Measurements from ENCODE around the gene PAM. TPM values are rescaled to one million over a fixed set of nuclear protein-coding genes. Genes with fewer than 3 reads are reported as not detected.
A peak's percentile ranks its signal among the peaks of the same experiment; 100 is the strongest.

PAM gene
- total and polyA plus RNA-seq, 2 of the 13 experiments (the other 11 are each of a cell fraction or from before 2014, with no cell fraction given): 20.2 to 79.1 TPM

- TF ChIP-seq PHF20 (CRISPR knock-in tag; IDR thresholded peaks at IDR 0.05): no peak
- TF ChIP-seq, protein P1, sequence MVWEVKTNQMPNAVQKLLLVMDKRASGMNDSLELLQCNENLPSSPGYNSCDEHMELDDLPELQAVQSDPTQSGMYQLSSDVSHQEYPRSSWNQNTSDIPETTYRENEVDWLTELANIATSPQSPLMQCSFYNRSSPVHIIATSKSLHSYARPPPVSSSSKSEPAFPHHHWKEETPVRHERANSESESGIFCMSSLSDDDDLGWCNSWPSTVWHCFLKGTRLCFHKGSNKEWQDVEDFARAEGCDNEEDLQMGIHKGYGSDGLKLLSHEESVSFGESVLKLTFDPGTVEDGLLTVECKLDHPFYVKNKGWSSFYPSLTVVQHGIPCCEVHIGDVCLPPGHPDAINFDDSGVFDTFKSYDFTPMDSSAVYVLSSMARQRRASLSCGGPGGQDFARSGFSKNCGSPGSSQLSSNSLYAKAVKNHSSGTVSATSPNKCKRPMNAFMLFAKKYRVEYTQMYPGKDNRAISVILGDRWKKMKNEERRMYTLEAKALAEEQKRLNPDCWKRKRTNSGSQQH (CRISPR knock-in tag; IDR thresholded peaks at IDR 0.05; ENCODE audit: low read depth): no peak
- peak; percentile 70 for TF ChIP-seq IKZF4 (CRISPR knock-in tag; IDR thresholded peaks at IDR 0.05; ENCODE audit: borderline replicate concordance, low read depth, not compliant biosample characterization)
- TF ChIP-seq THAP11 (CRISPR knock-in tag; IDR thresholded peaks at IDR 0.05): no peak; the same call in 1 of the 2 replicates
- no peak for TF ChIP-seq ZNF737 (CRISPR knock-in tag; IDR thresholded peaks at IDR 0.05; ENCODE audit: borderline replicate concordance)
- TF ChIP-seq ZNF761 (CRISPR knock-in tag; conservative IDR thresholded peaks at IDR 0.05): no peak
- no peak; the same call in 1 of the 2 replicates for TF ChIP-seq ZNF446 (CRISPR knock-in tag; IDR thresholded peaks at IDR 0.05)
- TF ChIP-seq ZBTB20 (CRISPR knock-in tag; IDR thresholded peaks at IDR 0.05; ENCODE audit: borderline replicate concordance, low read depth): no peak
- TF ChIP-seq ZNF607 (CRISPR knock-in tag; IDR thresholded peaks at IDR 0.05; ENCODE audit: borderline replicate concordance): peak; percentile 41; the same call in 1 of the 2 replicates
- no peak; the same call in 1 of the 2 replicates for TF ChIP-seq ZSCAN22 (CRISPR knock-in tag; IDR thresholded peaks at IDR 0.05)
- peak; percentile 5; the same call in 1 of the 2 replicates for TF ChIP-seq DR1 (CRISPR knock-in tag; IDR thresholded peaks at IDR 0.05)
- no peak for TF ChIP-seq ZBTB7A (CRISPR knock-in tag; IDR thresholded peaks at IDR 0.05)
- TF ChIP-seq ZNF660 (CRISPR knock-in tag; IDR thresholded peaks at IDR 0.05; ENCODE audit: borderline replicate concordance, low read depth): no peak
- TF ChIP-seq ZBTB7B (CRISPR knock-in tag; IDR thresholded peaks at IDR 0.05): 0 out of 2 replicates have a peak, but pooled peaks have one; percentile 26
- TF ChIP-seq ZNF709 (CRISPR knock-in tag; IDR thresholded peaks at IDR 0.05): peak; percentile 80
- TF ChIP-seq SP140L (CRISPR knock-in tag; IDR thresholded peaks at IDR 0.05; ENCODE audit: borderline replicate concordance): no peak
- no peak for TF ChIP-seq EZH2 (conservative IDR thresholded peaks at IDR 0.05; ENCODE audit: low read depth, low read length)
- no peak for TF ChIP-seq ARNT (IDR thresholded peaks at IDR 0.05)
- TF ChIP-seq SAFB2 (CRISPR knock-in tag; IDR thresholded peaks at IDR 0.05; ENCODE audit: borderline replicate concordance, low read depth): 0 out of 2 replicates have a peak, but pooled peaks have one; percentile 41
- TF ChIP-seq ZNF343 (CRISPR knock-in tag; IDR thresholded peaks at IDR 0.05): no peak
- no peak; the same call in 1 of the 2 replicates for TF ChIP-seq ARNTL (CRISPR knock-in tag; IDR thresholded peaks at IDR 0.05)
- no peak for TF ChIP-seq NR2F6 (IDR thresholded peaks at IDR 0.05)
- no peak for TF ChIP-seq NR2F6 (CRISPR knock-in tag; IDR thresholded peaks at IDR 0.05)
- no peak for TF ChIP-seq ZNF296 (CRISPR knock-in tag; conservative IDR thresholded peaks at IDR 0.05)
- TF ChIP-seq SMAD9 (CRISPR knock-in tag; IDR thresholded peaks at IDR 0.05): no peak
- no peak for TF ChIP-seq RARA (CRISPR knock-in tag; IDR thresholded peaks at IDR 0.05)
- peak; percentile 51; the same call in 1 of the 2 replicates for TF ChIP-seq ZNF841 (CRISPR knock-in tag; IDR thresholded peaks at IDR 0.05; ENCODE audit: borderline replicate concordance)
- TF ChIP-seq TSC22D2 (CRISPR knock-in tag; IDR thresholded peaks at IDR 0.05; ENCODE audit: borderline replicate concordance): no peak
- TF ChIP-seq ZNF17 (CRISPR knock-in tag; IDR thresholded peaks at IDR 0.05): no peak
- no peak for TF ChIP-seq PTBP1 (IDR thresholded peaks at IDR 0.05; ENCODE audit: low read depth, low read length, poor library complexity, severe bottlenecking)
- TF ChIP-seq ZNF20 (CRISPR knock-in tag; IDR thresholded peaks at IDR 0.05): no peak
- TF ChIP-seq ZBTB21 (CRISPR knock-in tag; IDR thresholded peaks at IDR 0.05): no peak
- TF ChIP-seq GTF3A (CRISPR knock-in tag; conservative IDR thresholded peaks at IDR 0.05): no peak
- TF ChIP-seq ZSCAN20 (CRISPR knock-in tag; IDR thresholded peaks at IDR 0.05; ENCODE audit: borderline replicate concordance): no peak
These were observed at the start of gene PAM (continued) for GRCh38 chr5:102754767-102755431.
